Lower leg skin (tissue), 3 donors: ENCODE measurements around the gene SERPINB10.

Experiments used
- CTCF ChIP-seq, 3 donors: fragments of 450-650 bp; IDR thresholded peaks; one replicate each; pipeline ENCODE4 v1.5.1; 2016; ENCODE audit warnings: antibody characterized with exemption in 3 of 3, mild to moderate bottlenecking in 3 of 3, moderate library complexity in 2 of 3
- POLR2A ChIP-seq, 2 donors: fragments of 450-650 bp; IDR thresholded peaks; one replicate each; pipeline ENCODE4 v1.6.1; 2016 to 2017; ENCODE audit warnings: antibody characterized with exemption in 2 of 2, mild to moderate bottlenecking in 1 of 2, moderate library complexity in 1 of 2

- no peak for TF ChIP-seq POLR2A (IDR thresholded peaks at IDR 0.05)
- TF ChIP-seq CTCF (IDR thresholded peaks at IDR 0.05) = no peak
Measured at GRCh38 chr18:63904694-63905093, 3.1 kb upstream of the SERPINB10 start.
